Measurements from ENCODE around the gene SCN4B.

The SCN4B gene

DNA sequence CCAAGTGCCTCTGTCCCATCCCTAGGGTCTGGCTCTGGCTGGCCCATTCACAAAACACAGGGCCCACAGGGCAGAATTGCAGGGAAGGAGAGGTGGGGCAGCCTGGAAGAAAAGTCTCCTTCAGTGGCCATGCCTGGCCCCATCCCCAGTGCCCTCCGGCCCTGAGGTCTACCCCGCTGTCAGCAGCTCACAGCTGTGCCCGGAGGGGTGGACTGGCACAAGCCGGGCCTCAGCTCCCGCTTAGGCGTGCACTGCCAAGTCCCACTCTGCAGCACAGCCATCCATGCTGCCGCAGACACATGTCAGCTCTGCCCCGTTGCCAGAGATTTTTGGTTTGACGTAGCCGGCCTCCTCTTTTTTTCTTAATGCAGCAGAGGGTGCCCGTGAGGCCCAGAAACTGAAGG is 27.7 kb upstream of the SCN4B start:
- DNase-seq (no peak), ATAC-seq (peak; percentile 52)
- H3K4me1 Mint-ChIP-seq: peaks cover 11% of the 10 kb centered on the region
- H3K4me3 Mint-ChIP-seq: no peak overlapping the region
- H3K9me3 Mint-ChIP-seq: no peaks in the 10 kb centered on the region
- peaks cover 32% of the 10 kb centered on the region for H3K27me3 Mint-ChIP-seq
- peak overlapping the region; percentile 21 to 35 for H3K27ac Mint-ChIP-seq

DNA sequence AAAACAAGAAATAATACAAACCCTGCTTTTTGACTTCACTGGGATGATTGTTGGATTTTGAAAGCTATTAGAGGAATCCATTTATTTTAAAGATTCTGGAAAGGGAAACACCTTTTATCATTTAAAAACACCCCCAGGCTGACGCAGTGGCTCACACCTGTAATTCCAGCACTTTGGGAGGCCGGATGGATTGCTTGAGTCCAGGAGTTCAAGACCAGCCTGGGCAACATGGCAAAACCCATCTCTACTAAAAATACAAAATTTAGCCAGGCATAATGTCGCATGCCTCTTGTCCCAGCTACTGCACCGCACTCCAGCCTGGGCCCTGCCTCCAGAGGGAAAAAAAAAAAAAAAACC is 24.1 kb upstream of the SCN4B start:
- H3K4me1 Mint-ChIP-seq: peaks cover 11% of the 10 kb centered on the region
- peaks cover 34% of the 10 kb centered on the region for H3K27me3 Mint-ChIP-seq
- no peak for ATAC-seq
- no peak for DNase-seq
- H3K4me3 Mint-ChIP-seq: no peak overlapping the region
- H3K9me3 Mint-ChIP-seq: no peaks in the 10 kb centered on the region
- peak overlapping the region in 1 of 2 donors; percentile 27 for H3K27ac Mint-ChIP-seq

DNA sequence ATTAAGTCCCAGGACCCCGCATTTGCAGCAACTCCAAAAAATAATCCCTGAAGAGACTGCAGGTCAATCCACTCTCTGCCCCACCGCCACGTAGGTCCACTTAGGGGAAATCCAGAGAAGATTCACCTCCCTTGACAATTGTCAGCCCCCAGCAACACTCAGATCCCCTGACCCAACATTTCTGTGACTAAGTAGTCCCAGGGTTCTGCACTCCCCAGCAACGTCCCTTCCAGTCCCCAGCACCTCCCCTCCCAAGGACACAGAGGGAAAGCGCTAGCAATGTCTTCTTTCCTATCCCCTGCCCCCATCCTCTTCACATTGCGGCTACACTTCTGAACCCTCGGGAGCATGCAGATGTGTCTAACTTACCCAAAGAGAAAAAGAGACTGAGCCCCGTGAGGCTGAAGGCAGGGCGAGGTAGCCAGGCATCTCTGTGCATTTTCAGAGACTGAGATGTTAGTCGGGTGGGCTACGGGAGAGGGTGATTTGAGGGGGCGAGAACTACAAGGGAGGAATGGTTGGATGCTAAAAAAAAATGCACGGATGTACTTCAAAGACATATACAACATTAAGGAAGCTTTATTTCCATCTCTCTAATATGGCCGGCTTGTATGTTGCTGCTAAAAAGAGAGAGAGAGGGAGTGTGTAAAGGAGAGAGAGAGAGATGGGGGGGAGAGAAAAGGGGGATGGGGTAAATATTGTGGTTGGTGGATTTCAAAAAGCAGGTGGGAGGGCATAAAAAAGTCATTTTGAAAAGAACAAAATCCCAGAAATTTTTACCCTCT is 23.6 kb upstream of the SCN4B start, which contains the start of gene SCN2B:
Gene SCN2B, minus strand, starts transcription at position 647 of the 785 bp plus-strand sequence. Its CDS starts 208 bp downstream, at position 439.
- peaks cover 11% of the 10 kb centered on the region for H3K4me1 Mint-ChIP-seq
- DNase-seq: no peak
- no peaks in the 10 kb centered on the region for H3K9me3 Mint-ChIP-seq
- no peak for ATAC-seq
- H3K27ac Mint-ChIP-seq: peak within 1 kb of the TSS in 1 of 2 donors; percentile 27
- H3K27me3 Mint-ChIP-seq: peaks cover 32% of the 10 kb centered on the region
- no peak within 1 kb of the TSS for H3K4me3 Mint-ChIP-seq

DNA sequence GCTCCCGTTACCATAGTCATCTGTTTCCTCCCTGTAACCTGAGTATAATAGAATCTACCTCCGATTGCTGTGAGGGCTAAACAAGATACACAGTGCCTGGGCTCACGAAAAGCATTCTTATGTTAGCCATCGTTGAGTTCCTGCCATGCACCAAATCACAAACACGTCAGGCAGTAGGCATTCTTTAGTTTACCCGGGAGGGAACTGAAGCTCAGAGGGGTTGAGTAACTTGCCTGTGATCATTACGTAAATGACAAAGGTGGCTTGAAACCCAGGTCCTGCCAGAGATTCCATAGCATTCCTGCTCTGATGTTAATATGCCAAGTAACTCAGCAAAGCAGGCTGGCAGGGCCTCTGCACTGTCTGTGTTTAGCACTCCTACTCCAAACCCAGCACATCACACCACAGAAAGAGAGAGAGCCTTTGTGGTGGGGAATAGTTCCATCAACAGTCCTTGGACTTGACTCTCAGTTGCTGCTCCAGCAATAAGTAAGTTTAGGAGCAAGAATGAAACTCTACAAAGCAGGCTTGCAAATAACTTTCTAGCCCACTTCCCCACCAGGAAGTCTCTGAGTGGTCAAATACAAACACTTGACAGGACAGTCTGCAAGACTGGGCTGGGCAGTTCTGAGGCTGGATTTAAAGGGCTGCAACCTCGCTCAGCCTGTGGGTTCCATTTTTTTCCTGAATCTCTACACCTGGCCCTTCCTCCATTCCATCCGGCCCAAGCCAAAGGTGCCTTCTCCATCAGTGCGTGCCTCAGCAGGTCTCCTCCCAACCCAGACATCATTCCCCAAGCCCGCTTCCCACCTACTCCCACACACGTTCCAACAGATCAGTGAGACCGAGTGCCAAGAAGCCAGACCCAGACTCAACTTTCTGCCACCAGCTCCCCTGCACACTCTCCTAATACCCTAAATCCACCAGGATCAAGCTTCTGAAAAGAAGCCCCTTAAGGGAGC is 22.7 kb upstream of the SCN4B start:
- no peaks in the 10 kb centered on the region for H3K9me3 Mint-ChIP-seq
- H3K4me1 Mint-ChIP-seq: peaks cover 6% of the 10 kb centered on the region
- no peak overlapping the region for H3K27ac Mint-ChIP-seq
- H3K4me3 Mint-ChIP-seq: no peak overlapping the region
- H3K27me3 Mint-ChIP-seq: peaks cover 34% of the 10 kb centered on the region
- DNase-seq (no peak), ATAC-seq (no peak)

DNA sequence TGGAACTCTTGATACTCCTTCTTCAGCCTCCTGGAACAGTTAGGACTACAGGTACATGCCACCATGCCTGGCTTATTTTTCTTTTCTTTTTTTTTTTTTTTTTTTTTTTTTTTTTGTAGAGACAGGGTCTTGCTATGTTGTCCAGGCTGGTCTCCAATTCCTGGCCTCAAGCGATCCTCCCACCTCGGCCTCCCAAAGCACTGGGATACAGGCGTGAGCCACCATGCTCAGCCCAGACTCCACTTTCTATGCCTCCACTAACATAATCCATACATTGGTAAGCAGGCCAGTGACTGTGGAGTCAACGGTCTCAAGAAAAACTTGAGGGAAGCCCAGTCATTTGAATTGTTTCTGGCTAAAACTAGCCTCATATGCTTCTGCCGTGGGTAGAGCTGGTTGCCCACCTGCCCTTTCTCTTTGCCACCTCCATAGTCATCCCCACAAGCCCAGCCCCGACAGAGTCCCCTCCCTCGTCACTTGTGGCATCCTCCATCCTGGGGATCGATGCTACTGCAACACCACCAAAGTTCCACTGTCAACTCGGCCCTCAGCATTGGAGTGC is 21.5 kb upstream of the SCN4B start:
- ATAC-seq: no peak
- H3K4me3 Mint-ChIP-seq: no peak overlapping the region
- H3K27ac Mint-ChIP-seq: no peak overlapping the region
- DNase-seq: no peak
- H3K4me1 Mint-ChIP-seq: no peaks in the 10 kb centered on the region
- H3K9me3 Mint-ChIP-seq: no peaks in the 10 kb centered on the region
- H3K27me3 Mint-ChIP-seq: peaks cover 31% of the 10 kb centered on the region

DNA sequence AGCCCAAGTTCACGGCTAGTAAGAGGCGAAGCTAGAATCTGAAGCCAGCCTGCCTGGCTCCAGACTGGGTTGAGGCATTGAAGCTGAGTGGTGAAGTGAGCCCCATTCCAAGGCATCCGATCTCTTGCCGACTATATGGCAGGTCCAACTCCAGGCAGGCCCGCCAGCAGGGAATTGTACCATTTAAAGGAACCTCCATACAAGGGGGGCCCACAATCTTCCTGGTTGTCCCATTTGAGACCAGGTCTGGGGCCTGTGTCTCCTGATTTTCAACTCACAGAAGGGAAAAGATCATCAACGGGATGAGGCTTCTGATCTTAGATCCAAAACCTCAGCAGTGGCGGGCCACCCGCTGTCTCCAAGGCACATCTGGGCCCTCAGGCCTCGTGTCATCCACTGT is 19.7 kb upstream of the SCN4B start:
- H3K27me3 Mint-ChIP-seq: peaks cover 31% of the 10 kb centered on the region
- H3K27ac Mint-ChIP-seq: no peak overlapping the region
- no peak overlapping the region for H3K4me3 Mint-ChIP-seq
- ATAC-seq (no peak), DNase-seq (no peak)
- no peaks in the 10 kb centered on the region for H3K4me1 Mint-ChIP-seq
- no peaks in the 10 kb centered on the region for H3K9me3 Mint-ChIP-seq

DNA sequence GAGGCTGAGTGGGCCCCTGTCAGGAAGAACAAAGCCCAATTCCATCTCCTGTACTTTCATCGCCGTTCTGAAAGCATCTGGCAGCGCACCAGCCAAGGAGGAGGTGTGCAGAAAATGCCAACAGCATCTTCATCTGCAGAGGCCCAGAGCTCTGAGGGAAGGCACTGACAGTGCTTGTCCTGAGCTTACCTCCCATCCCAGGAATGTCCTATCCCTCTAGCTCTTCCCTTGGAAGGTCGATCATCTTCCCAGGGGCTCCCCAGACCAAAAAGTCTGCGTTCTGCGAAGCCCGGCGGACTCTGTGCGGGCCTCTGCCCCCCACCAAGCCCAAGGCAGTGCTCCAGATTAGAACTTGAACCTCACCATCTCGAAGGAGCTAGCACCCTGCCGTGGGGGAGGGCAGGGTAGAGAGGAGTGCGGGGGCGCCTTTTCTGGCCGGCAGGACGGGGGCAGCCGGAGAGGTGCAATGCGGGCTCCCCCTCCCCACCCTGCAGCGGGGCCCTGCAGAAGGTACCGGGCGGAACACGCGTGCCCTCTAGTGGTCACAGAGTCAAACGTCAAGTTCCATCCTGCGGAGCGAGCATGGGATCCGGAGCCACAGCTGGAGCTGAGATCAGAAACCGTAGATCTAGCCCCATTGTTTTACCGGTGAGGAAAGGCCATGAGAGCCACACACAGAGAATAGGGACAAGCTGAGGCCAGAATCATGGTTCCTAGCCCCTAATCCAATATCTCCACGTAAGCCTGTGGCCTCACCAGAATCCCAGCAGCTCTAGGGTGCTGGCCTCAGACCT is 18.8 kb upstream of the SCN4B start:
- peaks cover 31% of the 10 kb centered on the region for H3K27me3 Mint-ChIP-seq
- peak; percentile 76 for ATAC-seq
- H3K27ac Mint-ChIP-seq: peak overlapping the region in 1 of 2 donors; percentile 47
- no peaks in the 10 kb centered on the region for H3K9me3 Mint-ChIP-seq
- no peaks in the 10 kb centered on the region for H3K4me1 Mint-ChIP-seq
- DNase-seq: peak; percentile 70 to 72
- H3K4me3 Mint-ChIP-seq: peak overlapping the region in 1 of 2 donors; percentile 19

DNA sequence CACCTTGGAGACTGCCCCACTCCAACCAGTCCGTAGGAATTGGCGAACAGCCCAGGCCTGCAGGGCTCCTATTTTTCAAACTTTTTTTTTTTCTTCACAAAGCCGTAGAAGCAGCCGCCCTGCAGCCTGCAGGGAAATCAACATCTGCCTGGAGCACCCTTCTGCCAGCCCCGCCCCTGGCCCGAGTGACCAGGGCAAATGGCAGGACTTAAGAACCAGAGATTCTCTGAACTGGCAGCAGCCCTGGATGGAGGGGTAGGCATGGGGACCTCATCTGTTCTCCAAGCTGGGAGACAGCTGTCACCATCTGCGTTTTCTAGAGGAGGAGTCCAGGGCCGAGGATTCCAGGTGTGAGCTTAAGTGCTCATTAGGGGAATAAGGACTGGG is 18.3 kb upstream of the SCN4B start:
- no peak overlapping the region for H3K4me3 Mint-ChIP-seq
- DNase-seq: no peak
- H3K4me1 Mint-ChIP-seq: no peaks in the 10 kb centered on the region
- no peak overlapping the region for H3K27ac Mint-ChIP-seq
- H3K27me3 Mint-ChIP-seq: peaks cover 27% of the 10 kb centered on the region
- no peak for ATAC-seq
- H3K9me3 Mint-ChIP-seq: no peaks in the 10 kb centered on the region

DNA sequence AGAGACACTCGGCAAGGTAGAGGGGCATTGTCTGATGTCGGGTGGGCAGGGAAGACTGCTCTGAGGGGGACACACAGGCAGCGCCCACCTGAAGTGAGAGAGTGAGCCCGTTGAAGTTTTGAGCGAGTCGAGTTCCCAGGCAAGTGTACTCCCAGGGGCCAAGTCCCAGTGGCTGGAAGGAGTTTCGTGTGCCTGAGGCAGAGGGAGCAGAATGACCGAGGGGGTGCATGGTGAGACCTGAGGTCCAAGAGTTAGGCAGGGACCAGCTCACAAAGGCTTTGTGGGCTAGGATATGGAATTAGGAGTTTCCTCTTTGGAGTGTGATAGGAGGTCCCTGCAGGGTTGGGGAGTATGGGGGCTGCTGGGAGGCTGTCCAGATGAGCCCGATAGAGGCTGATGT is 17.6 kb upstream of the SCN4B start:
- no peaks in the 10 kb centered on the region for H3K4me1 Mint-ChIP-seq
- H3K9me3 Mint-ChIP-seq: no peaks in the 10 kb centered on the region
- no peak overlapping the region for H3K4me3 Mint-ChIP-seq
- DNase-seq (no peak), ATAC-seq (no peak)
- peaks cover 21% of the 10 kb centered on the region for H3K27me3 Mint-ChIP-seq
- no peak overlapping the region for H3K27ac Mint-ChIP-seq

DNA sequence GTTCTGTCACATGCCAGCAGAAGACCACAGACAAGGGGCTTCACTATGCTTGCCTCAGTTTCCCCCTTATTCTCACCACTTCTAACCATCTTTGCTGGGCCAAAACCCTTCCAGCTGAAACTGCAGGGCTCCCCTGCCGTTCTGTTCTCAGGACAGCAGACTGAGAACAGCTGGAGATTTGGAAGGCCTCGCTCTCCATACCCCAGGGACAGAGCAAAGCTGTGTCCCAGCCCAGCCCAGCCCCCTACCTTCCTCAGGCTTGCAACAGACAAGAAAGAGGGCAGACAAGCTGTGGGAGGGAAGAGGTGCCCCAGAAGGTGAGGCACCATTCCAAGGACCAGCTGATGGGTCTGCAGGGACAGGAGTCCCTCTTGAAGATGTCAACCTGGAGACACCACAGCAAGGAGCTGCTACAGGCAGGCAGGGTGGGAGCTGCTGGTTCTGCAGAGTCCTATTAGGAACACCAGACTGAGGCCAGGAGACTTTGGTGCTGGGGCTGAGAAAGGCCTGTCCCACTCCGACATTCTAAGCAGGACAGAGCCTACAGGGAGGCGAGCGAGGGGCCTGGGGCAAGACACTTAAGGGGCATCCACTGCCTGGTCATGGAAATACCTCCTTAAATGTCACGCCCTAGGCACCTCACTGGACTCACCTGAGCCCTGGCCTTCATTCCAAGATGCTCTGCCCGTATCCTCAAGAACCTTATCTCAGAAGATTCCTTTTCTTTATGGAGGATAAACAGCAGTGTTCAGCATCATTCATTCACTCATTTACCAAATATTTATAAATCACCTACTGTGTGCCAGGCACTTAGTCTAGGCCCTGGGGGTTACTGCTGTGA is 16.9 kb upstream of the SCN4B start:
- H3K27ac Mint-ChIP-seq: no peak overlapping the region
- no peak for ATAC-seq
- H3K27me3 Mint-ChIP-seq: peaks cover 15% of the 10 kb centered on the region
- no peak overlapping the region for H3K4me3 Mint-ChIP-seq
- no peaks in the 10 kb centered on the region for H3K9me3 Mint-ChIP-seq
- DNase-seq: no peak
- H3K4me1 Mint-ChIP-seq: no peaks in the 10 kb centered on the region

DNA sequence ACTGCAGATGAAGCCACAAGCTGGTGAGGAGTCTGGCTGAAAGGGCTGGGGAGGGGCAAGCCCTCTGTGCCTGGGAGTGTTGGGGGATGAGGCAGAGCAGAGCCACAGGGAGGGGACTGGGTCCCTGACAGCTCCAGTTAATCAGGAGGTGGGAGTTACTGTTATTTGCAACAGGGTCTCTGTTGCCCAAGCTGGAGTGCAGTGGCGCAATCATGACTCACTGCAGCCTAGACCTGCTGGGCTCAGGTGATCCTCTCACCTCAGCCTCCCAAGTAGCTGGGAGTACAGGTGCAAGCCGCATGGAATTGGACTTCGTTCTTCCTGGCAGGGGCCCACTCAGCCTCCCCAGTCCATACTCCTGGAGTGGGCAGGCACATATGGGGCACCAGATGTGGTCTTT is 16.1 kb upstream of the SCN4B start:
- H3K27me3 Mint-ChIP-seq: peaks cover 12% of the 10 kb centered on the region
- ATAC-seq: no peak
- H3K27ac Mint-ChIP-seq: no peak overlapping the region

DNA sequence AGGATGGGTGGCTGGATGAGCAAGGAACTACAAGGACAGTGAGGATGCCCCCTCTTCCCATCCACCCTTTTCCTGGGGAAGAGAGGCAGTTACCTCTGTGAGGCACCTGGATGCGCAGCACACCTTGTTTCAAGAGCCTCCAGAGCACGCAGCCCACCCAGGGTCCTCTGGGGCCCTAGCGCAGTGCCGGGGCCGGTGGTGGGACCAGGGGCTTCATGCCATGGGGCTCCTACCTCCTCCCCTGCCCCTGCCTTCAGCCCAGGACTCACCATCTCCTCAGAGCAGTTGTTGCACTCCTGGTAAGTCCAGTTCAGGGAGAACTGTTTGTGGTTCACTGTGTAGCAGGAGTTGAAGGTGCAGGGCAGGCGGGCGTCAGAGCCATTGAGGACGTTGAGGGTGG is 15.7 kb upstream of the SCN4B start:
- DNase-seq (no peak), ATAC-seq (no peak)
- Mint-ChIP-seq H3K4me3 (no peak overlapping the region), H3K27ac (no peak overlapping the region), H3K27me3 (peaks cover 12% of the 10 kb centered on the region), H3K4me1 (no peaks in the 10 kb centered on the region), H3K9me3 (no peaks in the 10 kb centered on the region)

More for the DNA sequence above, 16.1 kb upstream of the SCN4B start:
- no peaks in the 10 kb centered on the region for H3K9me3 Mint-ChIP-seq
- H3K4me1 Mint-ChIP-seq: no peaks in the 10 kb centered on the region
- H3K4me3 Mint-ChIP-seq: no peak overlapping the region
- no peak for DNase-seq

DNA sequence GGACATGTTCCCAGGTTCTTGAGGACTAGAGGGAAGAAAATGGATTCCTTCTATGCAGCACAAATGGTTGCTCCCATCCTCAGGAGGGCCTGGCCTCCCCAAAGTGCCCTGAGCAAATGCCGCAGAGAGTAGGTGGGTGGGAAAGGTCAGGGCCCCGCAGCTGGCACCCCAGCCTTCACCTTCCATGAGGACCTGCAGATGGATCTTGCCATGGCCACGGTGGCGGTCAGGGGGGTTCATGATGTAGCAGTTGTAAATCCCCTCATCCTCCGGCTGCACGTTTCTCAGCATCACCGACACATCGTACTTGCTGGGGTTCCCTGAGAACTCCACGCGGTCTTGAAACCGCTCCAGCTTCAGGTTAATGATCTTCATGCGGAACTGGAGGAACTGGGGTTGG is 15.3 kb upstream of the SCN4B start:
- Mint-ChIP-seq H3K27ac (no peak overlapping the region), H3K4me1 (no peaks in the 10 kb centered on the region)
- no peak for ATAC-seq

DNA sequence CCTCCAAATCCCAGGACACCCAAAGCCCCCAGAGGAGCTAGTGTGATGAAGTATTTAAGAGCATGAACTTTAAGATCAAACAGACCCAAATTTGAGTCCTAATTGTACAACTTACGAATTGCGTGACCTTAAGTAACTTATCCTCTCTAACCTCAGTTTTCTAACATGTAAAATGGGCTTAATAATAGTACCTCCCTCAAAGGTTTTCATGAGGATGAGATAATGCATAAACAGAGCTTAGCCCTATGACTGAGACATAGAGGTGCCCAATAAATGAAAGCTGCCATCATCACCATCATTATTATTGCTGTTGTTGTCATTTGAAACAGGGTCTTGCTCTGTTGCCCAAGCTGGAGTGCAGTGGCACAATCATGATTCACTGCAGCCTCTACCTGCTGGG is 14.6 kb upstream of the SCN4B start:
- H3K27ac Mint-ChIP-seq: no peak overlapping the region
- no peak for DNase-seq

More for the DNA sequence above, 15.3 kb upstream of the SCN4B start:
- Mint-ChIP-seq H3K4me3 (no peak overlapping the region), H3K9me3 (no peaks in the 10 kb centered on the region), H3K27me3 (peaks cover 12% of the 10 kb centered on the region)
- no peak for DNase-seq

More for the DNA sequence above, 14.6 kb upstream of the SCN4B start:
- Mint-ChIP-seq H3K27me3 (peaks cover 12% of the 10 kb centered on the region), H3K4me3 (no peak overlapping the region), H3K9me3 (no peaks in the 10 kb centered on the region), H3K4me1 (no peaks in the 10 kb centered on the region)
- no peak for ATAC-seq
